ENCODE results near the gene RABAC1.
"Not testable (repeated sequence)": the region's sequence is repeated elsewhere in the genome, so short reads cannot be mapped to it uniquely, and the experiment has no call there.

The RABAC1 gene

DNA sequence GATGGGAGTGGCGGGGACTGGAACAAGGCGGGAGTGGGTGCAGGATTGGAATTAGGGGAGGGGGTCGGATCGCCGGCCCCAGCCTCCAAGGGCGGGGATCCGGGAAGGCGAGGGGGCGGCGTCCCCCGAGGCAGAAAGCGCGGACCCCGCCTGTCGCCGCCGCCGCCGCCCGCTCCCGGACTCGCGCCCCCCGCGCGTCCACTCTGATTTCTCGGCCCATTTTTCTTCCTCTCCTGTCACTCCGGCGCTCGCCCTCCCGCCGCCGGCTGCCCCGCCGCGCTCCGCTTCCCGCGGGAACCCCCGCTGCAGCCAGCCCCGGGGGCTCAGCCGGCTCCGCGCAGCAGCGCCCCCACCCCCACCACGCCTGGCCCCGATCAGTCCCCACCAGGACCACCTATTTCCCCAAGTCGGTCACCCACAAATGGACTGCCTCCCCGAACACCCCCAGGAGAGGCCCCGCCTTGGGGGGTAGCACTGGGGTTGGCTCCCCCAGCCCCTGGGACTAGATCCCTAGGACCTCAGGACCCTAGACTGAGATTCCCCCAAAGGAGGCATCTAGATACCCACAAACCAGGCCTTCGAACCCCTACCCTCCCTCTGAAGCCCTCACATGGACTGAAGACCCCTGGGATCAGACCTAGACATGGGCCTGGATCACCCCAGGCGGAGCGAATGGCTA is 18.3 kb downstream of the RABAC1 start:
- no peaks in the 10 kb centered on the region for H4K20me1 ChIP-seq (ENCODE audit: control insufficient read depth, insufficient read depth, low read depth, low read length)
- no peaks in the 10 kb centered on the region for H3K27me3 ChIP-seq (ENCODE audit: control insufficient read depth, low read length)
- peaks cover 81% of the 10 kb centered on the region for H3K4me1 ChIP-seq (ENCODE audit: control insufficient read depth, low read length)
- peak overlapping the region; percentile 96 for H3K27ac ChIP-seq (ENCODE audit: low read depth, low read length)
- H3K4me2 ChIP-seq (ENCODE audit: low read length) = peak overlapping the region; percentile 96
- H3K9me2 ChIP-seq (replicated peaks; ENCODE audit: control insufficient read depth, low read length) = no peaks in the 10 kb centered on the region
- H3K36me3 ChIP-seq (ENCODE audit: control insufficient read depth, low read length) = peaks cover 14% of the 10 kb centered on the region
- H3K4me3 ChIP-seq (ENCODE audit: low read length) = peak overlapping the region; percentile 97
- TF ChIP-seq, protein P1, sequence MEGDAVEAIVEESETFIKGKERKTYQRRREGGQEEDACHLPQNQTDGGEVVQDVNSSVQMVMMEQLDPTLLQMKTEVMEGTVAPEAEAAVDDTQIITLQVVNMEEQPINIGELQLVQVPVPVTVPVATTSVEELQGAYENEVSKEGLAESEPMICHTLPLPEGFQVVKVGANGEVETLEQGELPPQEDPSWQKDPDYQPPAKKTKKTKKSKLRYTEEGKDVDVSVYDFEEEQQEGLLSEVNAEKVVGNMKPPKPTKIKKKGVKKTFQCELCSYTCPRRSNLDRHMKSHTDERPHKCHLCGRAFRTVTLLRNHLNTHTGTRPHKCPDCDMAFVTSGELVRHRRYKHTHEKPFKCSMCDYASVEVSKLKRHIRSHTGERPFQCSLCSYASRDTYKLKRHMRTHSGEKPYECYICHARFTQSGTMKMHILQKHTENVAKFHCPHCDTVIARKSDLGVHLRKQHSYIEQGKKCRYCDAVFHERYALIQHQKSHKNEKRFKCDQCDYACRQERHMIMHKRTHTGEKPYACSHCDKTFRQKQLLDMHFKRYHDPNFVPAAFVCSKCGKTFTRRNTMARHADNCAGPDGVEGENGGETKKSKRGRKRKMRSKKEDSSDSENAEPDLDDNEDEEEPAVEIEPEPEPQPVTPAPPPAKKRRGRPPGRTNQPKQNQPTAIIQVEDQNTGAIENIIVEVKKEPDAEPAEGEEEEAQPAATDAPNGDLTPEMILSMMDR (IDR thresholded peaks at IDR 0.05; ENCODE audit: low read depth, low read length, poor library complexity, severe bottlenecking) = peak; percentile 15
- no peak for TF ChIP-seq EZH2phosphoT487 (IDR thresholded peaks at IDR 0.05; ENCODE audit: borderline replicate concordance, low read length)
- no peaks in the 10 kb centered on the region for H3K9me3 ChIP-seq (ENCODE audit: control insufficient read depth, insufficient read depth, low read length)
- peaks cover 60% of the 10 kb centered on the region for H3F3A ChIP-seq (ENCODE audit: control insufficient read depth, insufficient read depth)
- H3K79me2 ChIP-seq (ENCODE audit: control insufficient read depth, low read length) = peaks cover 9% of the 10 kb centered on the region

- Histone ChIP-seq H3K4me2 (ENCODE audit: low read length) (peak overlapping the region; percentile 96), H3K79me2 (ENCODE audit: control insufficient read depth, low read length) (peaks cover 9% of the 10 kb centered on the region), H4K20me1 (ENCODE audit: control insufficient read depth, insufficient read depth, low read depth, low read length) (no peaks in the 10 kb centered on the region), H3F3A (ENCODE audit: control insufficient read depth, insufficient read depth) (peaks cover 57% of the 10 kb centered on the region), H3K27me3 (ENCODE audit: control insufficient read depth, low read length) (no peaks in the 10 kb centered on the region), H3K4me1 (ENCODE audit: control insufficient read depth, low read length) (peaks cover 81% of the 10 kb centered on the region), H3K36me3 (ENCODE audit: control insufficient read depth, low read length) (peaks cover 14% of the 10 kb centered on the region), H3K9me2 (replicated peaks; ENCODE audit: control insufficient read depth, low read length) (no peaks in the 10 kb centered on the region), H3K9me3 (ENCODE audit: control insufficient read depth, insufficient read depth, low read length) (no peaks in the 10 kb centered on the region), H3K4me3 (ENCODE audit: low read length) (peak overlapping the region; percentile 97), H3K27ac (ENCODE audit: low read depth, low read length) (peak overlapping the region; percentile 96)
- no peak for TF ChIP-seq EZH2phosphoT487 (IDR thresholded peaks at IDR 0.05; ENCODE audit: borderline replicate concordance, low read length)
- TF ChIP-seq, protein P1 (IDR thresholded peaks at IDR 0.05; ENCODE audit: low read depth, low read length, poor library complexity, severe bottlenecking) = no peak
These were observed 19.0 kb downstream of the RABAC1 start for GRCh38 chr19:41939861-41940730.

GRCh38 chr19:41939209-41939608 is 19.9 kb downstream of the RABAC1 start:
- H3K79me2 ChIP-seq (ENCODE audit: control insufficient read depth, low read length); H3K9me2 ChIP-seq (replicated peaks; ENCODE audit: control insufficient read depth, low read length); H3K27me3 ChIP-seq (ENCODE audit: control insufficient read depth, low read length); H3K9me3 ChIP-seq (ENCODE audit: control insufficient read depth, insufficient read depth, low read length); H4K20me1 ChIP-seq (ENCODE audit: control insufficient read depth, insufficient read depth, low read depth, low read length); H3K36me3 ChIP-seq (ENCODE audit: control insufficient read depth, low read length): not testable (repeated sequence)
- Histone ChIP-seq H3K4me3 (ENCODE audit: low read length) (peak overlapping the region; percentile 97), H3F3A (ENCODE audit: control insufficient read depth, insufficient read depth) (peaks cover 52% of the 10 kb centered on the region), H3K4me2 (ENCODE audit: low read length) (peak overlapping the region; percentile 96), H3K27ac (ENCODE audit: low read depth, low read length) (peak overlapping the region; percentile 96), H3K4me1 (ENCODE audit: control insufficient read depth, low read length) (peaks cover 81% of the 10 kb centered on the region)

Measured in DOHH2 (cell line).